Measurements from ENCODE around the gene KIF3B.
"Not testable (repeated sequence)": the region's sequence is repeated elsewhere in the genome, so short reads cannot be mapped to it uniquely, and the experiment has no call there.

The KIF3B gene

DNA sequence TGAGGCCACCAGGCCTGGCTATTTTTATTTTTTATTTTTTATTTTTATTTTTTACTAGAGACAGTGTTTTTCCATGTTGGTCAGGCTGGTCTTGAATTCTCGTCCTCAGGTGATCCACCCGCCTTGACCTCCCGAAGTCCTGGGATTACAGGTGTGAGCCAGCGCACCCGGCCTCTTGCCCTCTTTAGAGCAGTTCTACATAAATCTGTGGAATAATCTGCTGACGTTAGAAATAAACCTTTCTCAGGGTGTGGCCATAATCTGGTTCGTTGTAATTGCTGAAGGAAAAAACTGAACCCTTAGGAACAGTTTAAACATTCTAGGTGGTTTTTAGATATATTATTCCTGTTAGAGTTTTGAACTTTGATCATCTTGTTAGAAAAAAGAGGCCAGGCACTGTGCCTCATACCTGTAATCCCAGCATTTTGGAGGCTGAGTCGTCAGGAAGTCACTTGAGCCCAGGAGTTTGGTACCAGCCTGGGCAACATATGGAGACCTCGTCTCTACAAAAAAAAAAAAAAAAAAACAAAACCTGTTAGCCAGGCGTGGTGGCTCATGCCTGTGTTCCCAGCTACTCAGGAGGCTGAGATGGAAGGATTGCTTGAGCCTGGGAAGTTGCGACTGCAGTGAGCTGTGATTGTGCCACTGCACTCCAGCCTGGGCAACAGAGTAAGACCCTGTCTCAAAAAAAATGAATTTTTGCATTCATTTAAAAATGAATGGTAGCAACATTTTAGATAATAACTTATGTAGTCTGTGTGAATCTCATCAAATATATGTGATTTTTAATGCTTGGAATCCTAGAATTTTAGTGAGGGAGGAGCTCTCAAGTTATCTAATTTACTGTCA lies 104.9 kb downstream of the KIF3B start:
- Mint-ChIP-seq H3K27me3 (no peaks in the 10 kb centered on the region), H3K27ac (no peak overlapping the region), H3K4me3 (no peak overlapping the region), H3K9me3 (no peaks in the 10 kb centered on the region), H3K36me3 (ENCODE audit: low read depth) (peaks cover 57% of the 10 kb centered on the region), H3K4me1 (ENCODE audit: low read depth) (peaks cover 38% of the 10 kb centered on the region)

- Mint-ChIP-seq H3K27ac (peak overlapping the region; percentile 12), H3K36me3 (ENCODE audit: low read depth) (peaks cover 53% of the 10 kb centered on the region), H3K4me1 (ENCODE audit: low read depth) (peaks cover 46% of the 10 kb centered on the region)
- not testable (repeated sequence) for H3K27me3 Mint-ChIP-seq, H3K4me3 Mint-ChIP-seq, H3K9me3 Mint-ChIP-seq
Observed at GRCh38 chr20:32383441-32383840, 106.0 kb downstream of the KIF3B start.

Measured in stimulated activated naive CD8-positive, alpha-beta T cell treated with anti-CD3 and anti-CD28 coated beads, Interleukin-15, Interleukin-2, amounts not matched to agents 100 ng/mL and 50 ng/mL, for 24 hours (primary cell).